Measurements from ENCODE around the gene ATP1A3.
"Not testable (repeated sequence)": the region's sequence is repeated elsewhere in the genome, so short reads cannot be mapped to it uniquely, and the experiment has no call there.

Gene ATP1A3

DNA sequence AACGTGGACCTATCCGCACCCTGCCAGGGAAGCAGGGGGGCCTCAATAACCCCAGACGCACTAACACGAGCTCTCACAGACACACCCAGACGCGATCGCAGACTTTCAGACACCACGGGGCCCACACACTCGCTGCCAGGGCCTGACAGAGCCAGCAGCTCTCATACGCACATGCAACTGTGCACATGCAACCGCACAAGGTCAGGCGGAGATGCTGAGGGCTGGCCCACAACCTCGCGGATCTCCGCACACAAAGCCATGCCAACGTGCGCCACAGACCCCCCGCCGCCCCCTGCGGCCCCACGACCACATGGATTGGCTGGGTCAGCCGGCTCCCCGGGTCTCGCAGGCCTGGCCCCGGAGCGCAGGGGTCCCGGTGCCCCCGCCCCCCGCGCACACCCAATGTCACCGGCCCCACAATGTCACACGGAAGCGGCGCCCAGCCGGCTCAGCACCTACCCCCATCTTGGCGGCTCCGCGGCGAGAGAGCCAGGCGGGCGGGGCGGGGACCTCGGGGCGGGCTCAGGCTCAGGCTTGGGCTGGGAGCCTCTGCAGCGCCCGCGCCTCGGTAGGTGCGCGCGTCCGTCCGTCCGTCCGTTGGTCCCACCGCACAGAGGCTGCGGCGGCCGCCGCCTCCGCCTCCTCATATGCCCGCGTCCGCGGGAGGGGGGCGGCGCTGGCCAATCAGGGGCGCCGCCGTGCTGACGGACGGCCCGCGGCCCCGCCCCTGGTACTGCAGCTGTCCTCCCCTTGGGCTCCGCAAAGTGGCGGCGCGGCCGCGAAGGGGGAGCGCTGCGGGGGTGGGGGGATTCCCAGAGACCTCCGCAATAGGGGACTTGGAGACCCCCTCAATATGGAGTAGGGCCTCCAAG is at the start of gene ATP1A3:
ATP1A3 (minus strand) TSS at position 619 of the 872 bp plus-strand sequence; CDS start at position 465, 154 bp downstream.
- intact Hi-C loops (cut with DNase I): no loop called here
- peak in 41 of 42 donors; percentile 47 to 87 (median 75) for DNase-seq

DNA sequence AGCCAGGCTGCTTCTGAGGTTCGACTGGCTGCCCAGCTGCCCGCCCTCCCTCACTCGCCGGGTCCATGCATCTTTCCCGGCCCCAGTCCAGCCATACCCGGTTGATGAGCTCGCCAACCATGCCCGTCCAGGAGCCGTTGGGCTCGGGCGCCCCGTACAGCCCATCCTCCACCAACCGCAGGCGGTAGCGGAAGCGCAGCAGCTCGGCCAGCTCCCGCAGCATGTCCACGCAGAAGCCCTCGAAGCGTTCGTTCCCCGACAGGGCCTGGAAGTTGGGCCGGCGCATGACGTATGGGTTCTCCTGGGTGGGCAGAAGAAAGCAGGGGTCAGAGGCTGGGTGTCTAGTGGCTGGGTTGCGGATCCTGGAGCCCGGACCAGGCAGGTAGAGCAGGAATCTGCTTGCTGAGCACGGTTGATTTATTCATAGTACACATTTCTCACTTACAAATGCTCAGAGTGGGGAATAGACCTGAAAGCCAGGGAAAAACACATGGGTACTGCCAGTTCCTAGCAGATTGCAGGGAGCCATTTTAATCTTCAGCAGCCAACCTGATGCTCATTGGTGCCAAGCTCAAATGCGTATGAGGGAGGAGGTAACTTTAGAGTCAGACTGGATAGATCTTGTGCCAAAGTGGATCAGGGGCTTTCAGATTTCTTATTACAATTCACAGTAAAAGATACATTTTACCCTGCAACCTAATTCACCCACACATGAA is 48.6 kb upstream of the ATP1A3 start:
- peak in 2 of 42 donors; percentile 12 to 47 for DNase-seq
- intact Hi-C loops (cut with DNase I): no loop called here

- intact Hi-C loops (cut with DNase I): not testable (repeated sequence)
Measured at GRCh38 chr19:42040491-42040890, 46.5 kb upstream of the ATP1A3 start.

GRCh38 chr19:42040031-42040430 is 46.0 kb upstream of the ATP1A3 start:
- intact Hi-C loops (cut with DNase I): no loop called here
- no peak for DNase-seq

More at GRCh38 chr19:42040491-42040890, 46.5 kb upstream of the ATP1A3 start:
- DNase-seq: not testable (repeated sequence)

DNA sequence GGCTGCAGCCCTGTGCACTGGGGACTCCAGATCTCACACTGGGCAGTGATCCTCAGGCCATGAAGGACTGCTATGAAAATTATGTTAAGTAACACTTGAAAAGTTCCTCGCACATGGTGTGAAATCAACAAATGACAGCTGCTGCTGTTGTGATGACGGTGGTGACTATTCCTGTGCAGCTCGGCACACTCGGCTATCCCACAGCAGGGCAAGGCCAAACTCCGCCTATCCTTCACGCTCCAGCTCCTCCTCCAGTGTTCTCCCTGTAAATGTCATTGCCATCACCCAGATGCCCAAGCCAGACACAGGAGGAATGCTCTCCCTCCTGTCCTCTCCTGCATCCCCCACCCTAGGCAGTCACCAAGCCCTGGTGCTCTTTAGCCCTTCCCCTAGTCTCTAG is 44.6 kb upstream of the ATP1A3 start:
- no peak for DNase-seq
- intact Hi-C loops (cut with DNase I): no loop called here

GRCh38 chr19:42037649-42038048 is 43.6 kb upstream of the ATP1A3 start:
- intact Hi-C loops (cut with DNase I): no loop called here
- DNase-seq: no peak

GRCh38 chr19:42034640-42035391 is 40.8 kb upstream of the ATP1A3 start:
- DNase-seq: peak; percentile 37 to 88 (median 68)
- intact Hi-C loops (cut with DNase I): not testable (repeated sequence)

DNA sequence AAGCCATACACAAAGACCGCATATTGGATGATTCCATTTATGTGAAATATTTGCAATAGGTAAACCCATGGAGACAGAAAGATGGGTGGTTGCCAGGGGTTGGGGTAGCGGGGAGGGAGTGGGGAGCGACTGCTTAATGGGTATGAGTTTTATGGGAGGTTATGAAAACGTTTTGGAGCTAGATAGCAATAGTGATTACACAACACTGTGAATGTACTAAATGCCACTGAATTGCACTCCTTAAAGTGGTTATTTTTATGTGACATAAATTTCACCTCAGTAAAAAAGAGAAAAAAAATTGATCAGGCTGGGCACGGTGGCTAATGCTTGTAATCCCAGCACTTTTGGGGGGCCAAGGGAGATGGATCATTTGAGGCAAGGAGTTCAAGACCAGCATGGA is 39.4 kb upstream of the ATP1A3 start:
- intact Hi-C loops (cut with DNase I): no loop called here
- no peak for DNase-seq

GRCh38 chr19:42032431-42032830 is 38.4 kb upstream of the ATP1A3 start:
- intact Hi-C loops (cut with DNase I): no loop called here
- no peak for DNase-seq

DNA sequence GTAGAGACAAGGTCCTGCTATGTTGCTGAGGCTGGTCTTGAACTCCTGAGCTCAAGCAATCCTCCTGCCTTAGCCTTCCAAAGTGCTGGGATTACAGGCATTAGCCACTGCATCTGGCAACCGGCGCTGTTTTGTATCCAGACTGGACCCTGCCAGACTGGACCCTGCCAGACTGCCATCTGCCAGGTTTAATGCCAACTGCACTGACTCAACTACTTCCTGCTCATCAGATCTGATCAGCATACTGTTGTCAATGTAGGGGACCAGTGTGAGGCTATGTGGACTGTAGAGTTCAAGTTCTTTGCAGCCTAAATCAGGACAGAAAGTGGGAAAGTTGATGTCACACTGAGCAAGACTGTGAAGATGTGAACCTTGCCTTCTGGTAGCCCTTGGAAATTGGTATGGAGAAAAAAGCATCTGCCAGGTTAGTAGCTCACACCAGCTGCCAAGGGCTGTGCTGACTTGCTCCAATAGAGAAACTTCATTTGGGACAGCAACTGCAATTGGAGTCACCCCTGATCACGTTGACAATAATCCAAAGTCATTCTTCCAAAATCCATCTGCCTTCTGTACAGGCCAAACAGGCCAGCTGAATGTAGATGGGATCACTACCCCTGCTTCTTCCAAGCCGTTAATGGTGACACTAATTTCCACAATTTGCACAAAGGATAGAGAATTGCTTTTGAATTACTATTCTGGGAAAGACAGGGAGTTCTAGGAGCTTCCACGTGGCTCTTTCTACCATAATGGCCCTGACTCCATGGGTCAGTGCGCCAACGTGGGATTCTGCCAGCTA is 36.8 kb upstream of the ATP1A3 start:
- peak in 1 of 42 donors; percentile 51 for DNase-seq
- intact Hi-C loops (cut with DNase I): no loop called here

DNA sequence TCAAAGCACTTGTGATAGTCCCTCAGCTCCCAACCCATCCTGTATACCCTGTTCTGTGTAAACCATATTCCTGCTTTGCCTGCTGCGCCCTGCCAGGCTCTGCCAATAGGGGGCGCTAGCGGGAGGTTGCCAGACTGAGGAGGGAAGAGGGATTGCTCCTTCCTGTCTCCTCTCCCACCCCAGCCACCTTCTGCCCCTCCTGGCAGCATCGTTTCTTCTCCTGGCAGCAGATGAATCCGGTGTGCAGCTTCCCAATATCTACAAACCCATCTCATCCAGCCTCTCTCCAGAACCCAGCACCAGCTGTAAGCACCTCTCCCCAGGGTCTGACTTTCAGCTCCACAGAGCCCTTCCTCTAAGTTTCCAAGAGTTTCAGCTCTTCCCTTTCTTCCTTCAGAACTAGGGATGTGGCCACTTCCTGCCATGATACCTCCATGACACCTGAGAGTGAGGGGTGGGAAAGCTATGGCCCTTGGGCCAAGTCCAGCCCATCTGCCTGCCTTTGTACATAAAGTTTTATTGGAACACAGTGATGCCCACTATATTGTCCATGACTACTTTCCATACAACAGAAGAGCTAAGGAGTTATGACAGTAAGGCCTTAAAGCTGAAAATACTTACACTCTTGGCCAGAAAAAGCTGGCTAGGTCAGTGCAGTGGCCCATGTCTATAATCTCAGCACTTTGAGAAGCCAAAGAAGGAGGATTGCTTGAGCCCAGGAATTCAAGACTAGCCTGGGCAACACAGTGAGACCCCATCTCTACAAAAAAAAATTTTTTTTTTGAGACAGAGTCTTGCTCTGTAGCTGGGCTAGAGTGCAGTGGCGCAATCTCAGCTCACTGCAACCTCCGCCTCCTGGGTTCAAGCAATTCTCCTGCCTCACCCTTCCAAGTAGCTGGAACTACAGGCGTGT is 34.5 kb upstream of the ATP1A3 start:
- DNase-seq: peak in 16 of 42 donors; percentile 14 to 60 (median 42)
- intact Hi-C loops (cut with DNase I): no loop called here

GRCh38 chr19:42024622-42025111 is 30.6 kb upstream of the ATP1A3 start:
- intact Hi-C loops (cut with DNase I): no loop called here
- peak in 8 of 42 donors; percentile 11 to 46 (median 32) for DNase-seq

GRCh38 chr19:42023943-42024260 is 29.9 kb upstream of the ATP1A3 start:
- intact Hi-C loops (cut with DNase I): no loop called here

DNA sequence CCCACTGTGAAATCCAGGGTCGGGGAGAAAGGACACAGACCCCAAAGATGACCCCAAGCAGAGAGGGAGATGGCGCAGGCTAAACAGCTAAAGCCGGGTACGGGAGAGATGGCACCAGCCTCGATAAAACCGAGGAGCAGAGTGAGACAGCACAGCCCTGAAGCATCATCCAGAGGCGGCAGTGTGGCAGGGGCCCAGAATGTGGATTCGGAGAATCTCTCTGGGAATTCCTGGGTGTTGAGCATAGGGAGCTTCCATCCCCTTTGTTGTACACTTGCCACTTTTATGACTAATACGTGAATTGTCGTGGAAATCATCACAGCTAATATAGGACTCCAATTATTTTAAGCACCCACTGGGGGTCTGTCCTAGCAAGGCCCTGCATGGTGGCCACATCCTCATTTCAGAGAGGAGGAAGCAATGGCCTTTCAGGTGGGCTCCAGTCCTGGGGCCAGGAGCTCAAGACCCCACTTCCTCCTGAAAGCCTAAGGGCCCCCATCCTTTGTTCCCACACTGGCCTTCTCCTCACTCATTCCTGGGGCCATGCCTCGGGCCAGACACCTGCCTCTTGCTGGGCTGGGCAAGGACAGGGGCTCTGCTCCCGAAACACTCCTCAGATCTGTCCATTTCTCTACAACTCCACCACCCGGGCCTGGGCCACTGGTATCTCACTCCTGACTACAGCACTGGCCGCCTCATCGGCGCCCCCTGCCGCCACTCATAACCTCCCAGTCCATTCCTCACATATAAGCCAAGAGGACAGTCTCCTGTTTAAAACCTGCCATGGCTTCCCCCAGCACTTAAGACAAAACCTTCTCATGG is 29.3 kb upstream of the ATP1A3 start:
- intact Hi-C loops (cut with DNase I): no loop called here
- DNase-seq: peak in 1 of 42 donors; percentile 10

More at GRCh38 chr19:42023943-42024260, 29.9 kb upstream of the ATP1A3 start:
- no peak for DNase-seq

DNA sequence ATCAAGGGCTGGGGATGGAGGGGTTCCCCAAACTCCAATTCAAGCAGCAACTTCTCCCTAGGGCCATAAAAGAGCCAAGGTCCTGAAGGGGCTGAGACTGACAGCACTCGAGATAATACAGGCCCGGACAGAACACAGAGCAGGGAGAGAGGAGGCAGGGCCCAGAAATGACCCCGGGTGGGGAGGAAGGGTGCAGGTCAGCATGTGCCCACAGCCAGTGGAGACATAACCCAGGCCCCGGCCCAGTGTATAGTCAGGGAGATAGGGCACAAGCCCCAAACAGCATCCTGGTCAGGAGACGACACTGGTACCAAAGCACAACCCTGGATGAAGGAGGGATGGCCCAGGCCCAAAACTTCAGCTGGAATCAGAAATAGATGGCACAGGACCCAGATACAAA is 28.6 kb upstream of the ATP1A3 start:
- DNase-seq: no peak
- intact Hi-C loops (cut with DNase I): no loop called here

GRCh38 chr19:42021185-42021584 is 27.2 kb upstream of the ATP1A3 start:
- intact Hi-C loops (cut with DNase I): no loop called here
- DNase-seq: no peak
